ENCODE measurements around the gene OSBP.

OSBP gene, protein sequence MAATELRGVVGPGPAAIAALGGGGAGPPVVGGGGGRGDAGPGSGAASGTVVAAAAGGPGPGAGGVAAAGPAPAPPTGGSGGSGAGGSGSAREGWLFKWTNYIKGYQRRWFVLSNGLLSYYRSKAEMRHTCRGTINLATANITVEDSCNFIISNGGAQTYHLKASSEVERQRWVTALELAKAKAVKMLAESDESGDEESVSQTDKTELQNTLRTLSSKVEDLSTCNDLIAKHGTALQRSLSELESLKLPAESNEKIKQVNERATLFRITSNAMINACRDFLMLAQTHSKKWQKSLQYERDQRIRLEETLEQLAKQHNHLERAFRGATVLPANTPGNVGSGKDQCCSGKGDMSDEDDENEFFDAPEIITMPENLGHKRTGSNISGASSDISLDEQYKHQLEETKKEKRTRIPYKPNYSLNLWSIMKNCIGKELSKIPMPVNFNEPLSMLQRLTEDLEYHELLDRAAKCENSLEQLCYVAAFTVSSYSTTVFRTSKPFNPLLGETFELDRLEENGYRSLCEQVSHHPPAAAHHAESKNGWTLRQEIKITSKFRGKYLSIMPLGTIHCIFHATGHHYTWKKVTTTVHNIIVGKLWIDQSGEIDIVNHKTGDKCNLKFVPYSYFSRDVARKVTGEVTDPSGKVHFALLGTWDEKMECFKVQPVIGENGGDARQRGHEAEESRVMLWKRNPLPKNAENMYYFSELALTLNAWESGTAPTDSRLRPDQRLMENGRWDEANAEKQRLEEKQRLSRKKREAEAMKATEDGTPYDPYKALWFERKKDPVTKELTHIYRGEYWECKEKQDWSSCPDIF
- long read RNA-seq, full-length matches to known transcripts: 1 of 35 reads
- long read RNA-seq, partial matches to known transcripts: 31 of 35 reads
- long read RNA-seq, other reads (novel, unspliced or antisense): 3 of 35 reads

DNA sequence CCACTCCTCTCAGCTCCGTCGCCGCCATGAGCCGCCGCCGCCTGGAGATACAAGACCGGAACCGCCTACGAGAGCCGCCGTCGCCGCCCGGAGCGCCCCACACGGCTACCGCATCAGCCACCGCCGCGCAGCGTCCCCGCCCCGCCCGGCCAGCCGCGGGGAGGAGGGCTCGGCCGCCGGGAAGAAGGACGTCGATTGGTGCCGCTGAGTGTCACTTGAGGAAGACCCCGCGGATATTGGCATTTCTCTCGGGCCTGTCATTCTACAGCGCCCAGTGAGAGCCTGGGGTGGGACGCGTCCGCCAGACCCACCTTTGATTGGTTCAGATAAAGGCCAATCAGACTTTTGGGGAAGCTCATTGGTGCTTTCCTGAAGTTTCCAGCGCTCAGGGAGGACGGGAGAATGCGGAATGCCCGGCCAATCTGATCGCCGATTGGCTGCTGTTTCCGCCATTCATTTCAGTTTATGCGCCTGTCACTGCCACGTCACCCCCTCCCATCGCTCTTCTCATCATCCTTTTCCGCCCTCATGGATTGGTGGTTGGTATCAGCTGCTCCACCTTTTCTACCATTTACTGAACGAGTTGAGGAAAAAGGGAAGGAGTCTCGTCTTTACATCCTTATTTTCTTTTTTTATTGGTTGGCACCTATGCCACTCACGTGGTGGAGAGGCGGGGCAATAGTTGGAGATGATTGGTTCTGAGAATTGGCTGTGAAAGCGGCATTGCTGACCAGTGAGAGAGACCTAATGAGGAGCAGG, at the start of gene OSBP:
OSBP (minus strand) TSS at position 138 of the 759 bp plus-strand sequence; CDS start at position 28, 110 bp downstream.
- peak; percentile 99 to 100 for DNase-seq (ENCODE audit: low read depth in 1 of 2, low spot score in 1 of 2)
- Histone ChIP-seq H3K27ac (replicated peaks) (peak within 1 kb of the TSS; percentile 77), H3K27me3 (ENCODE audit: insufficient read depth, poor library complexity, severe bottlenecking) (no peaks in the 10 kb centered on the region), H3K4me3 (replicated peaks; ENCODE audit: insufficient read depth, low read length) (peak within 1 kb of the TSS; percentile 98)
- TF ChIP-seq POLR2AphosphoS5 (IDR thresholded peaks at IDR 0.05; ENCODE audit: low read depth): peak; percentile 64
- no peak; the same call in 1 of the 2 replicates for TF ChIP-seq SPI1 (IDR thresholded peaks at IDR 0.05; ENCODE audit: borderline replicate concordance, low read depth)
- TF ChIP-seq, protein P1, sequence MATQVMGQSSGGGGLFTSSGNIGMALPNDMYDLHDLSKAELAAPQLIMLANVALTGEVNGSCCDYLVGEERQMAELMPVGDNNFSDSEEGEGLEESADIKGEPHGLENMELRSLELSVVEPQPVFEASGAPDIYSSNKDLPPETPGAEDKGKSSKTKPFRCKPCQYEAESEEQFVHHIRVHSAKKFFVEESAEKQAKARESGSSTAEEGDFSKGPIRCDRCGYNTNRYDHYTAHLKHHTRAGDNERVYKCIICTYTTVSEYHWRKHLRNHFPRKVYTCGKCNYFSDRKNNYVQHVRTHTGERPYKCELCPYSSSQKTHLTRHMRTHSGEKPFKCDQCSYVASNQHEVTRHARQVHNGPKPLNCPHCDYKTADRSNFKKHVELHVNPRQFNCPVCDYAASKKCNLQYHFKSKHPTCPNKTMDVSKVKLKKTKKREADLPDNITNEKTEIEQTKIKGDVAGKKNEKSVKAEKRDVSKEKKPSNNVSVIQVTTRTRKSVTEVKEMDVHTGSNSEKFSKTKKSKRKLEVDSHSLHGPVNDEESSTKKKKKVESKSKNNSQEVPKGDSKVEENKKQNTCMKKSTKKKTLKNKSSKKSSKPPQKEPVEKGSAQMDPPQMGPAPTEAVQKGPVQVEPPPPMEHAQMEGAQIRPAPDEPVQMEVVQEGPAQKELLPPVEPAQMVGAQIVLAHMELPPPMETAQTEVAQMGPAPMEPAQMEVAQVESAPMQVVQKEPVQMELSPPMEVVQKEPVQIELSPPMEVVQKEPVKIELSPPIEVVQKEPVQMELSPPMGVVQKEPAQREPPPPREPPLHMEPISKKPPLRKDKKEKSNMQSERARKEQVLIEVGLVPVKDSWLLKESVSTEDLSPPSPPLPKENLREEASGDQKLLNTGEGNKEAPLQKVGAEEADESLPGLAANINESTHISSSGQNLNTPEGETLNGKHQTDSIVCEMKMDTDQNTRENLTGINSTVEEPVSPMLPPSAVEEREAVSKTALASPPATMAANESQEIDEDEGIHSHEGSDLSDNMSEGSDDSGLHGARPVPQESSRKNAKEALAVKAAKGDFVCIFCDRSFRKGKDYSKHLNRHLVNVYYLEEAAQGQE (IDR thresholded peaks at IDR 0.05; ENCODE audit: insufficient replicate concordance, low read depth): no peak
- TF ChIP-seq GABPA (IDR thresholded peaks at IDR 0.05; ENCODE audit: low read depth): peak; percentile 68
- TF ChIP-seq, protein P2, sequence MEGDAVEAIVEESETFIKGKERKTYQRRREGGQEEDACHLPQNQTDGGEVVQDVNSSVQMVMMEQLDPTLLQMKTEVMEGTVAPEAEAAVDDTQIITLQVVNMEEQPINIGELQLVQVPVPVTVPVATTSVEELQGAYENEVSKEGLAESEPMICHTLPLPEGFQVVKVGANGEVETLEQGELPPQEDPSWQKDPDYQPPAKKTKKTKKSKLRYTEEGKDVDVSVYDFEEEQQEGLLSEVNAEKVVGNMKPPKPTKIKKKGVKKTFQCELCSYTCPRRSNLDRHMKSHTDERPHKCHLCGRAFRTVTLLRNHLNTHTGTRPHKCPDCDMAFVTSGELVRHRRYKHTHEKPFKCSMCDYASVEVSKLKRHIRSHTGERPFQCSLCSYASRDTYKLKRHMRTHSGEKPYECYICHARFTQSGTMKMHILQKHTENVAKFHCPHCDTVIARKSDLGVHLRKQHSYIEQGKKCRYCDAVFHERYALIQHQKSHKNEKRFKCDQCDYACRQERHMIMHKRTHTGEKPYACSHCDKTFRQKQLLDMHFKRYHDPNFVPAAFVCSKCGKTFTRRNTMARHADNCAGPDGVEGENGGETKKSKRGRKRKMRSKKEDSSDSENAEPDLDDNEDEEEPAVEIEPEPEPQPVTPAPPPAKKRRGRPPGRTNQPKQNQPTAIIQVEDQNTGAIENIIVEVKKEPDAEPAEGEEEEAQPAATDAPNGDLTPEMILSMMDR (IDR thresholded peaks at IDR 0.05; ENCODE audit: insufficient read depth, low read length): no peak

DNA sequence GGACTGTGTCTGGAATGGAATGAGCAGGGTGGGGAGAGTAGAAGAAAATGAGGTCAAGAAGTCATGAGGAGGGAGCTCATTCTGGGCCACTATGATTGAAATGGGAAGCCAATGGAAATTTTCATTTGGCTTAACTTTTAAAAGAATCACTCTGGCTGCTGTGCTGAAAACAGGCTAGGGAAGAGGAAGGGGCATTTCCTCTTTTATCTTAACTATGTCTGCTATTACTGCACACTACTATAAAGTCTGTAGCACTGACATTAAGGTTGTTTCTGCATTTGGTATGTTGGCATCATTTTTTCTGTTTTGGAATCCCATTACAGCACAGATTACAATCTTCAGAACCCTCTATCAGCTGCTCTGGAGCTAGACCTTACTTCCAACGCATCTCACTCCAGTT, 45.0 kb upstream of the OSBP start:
- TF ChIP-seq GABPA (IDR thresholded peaks at IDR 0.05; ENCODE audit: low read depth): no peak
- TF ChIP-seq SPI1 (IDR thresholded peaks at IDR 0.05; ENCODE audit: borderline replicate concordance, low read depth): peak; percentile 97
- peak in 1 of 2 experiments; percentile 18 for DNase-seq (ENCODE audit: low read depth in 1 of 2, low spot score in 1 of 2)
- 0 out of 2 replicates have a peak overlapping the region, but pooled peaks have one; percentile 10 for H3K27ac ChIP-seq (replicated peaks)
- H3K4me3 ChIP-seq (replicated peaks; ENCODE audit: insufficient read depth, low read length): no peak overlapping the region
- H3K27me3 ChIP-seq (ENCODE audit: insufficient read depth, poor library complexity, severe bottlenecking): no peaks in the 10 kb centered on the region

DNA sequence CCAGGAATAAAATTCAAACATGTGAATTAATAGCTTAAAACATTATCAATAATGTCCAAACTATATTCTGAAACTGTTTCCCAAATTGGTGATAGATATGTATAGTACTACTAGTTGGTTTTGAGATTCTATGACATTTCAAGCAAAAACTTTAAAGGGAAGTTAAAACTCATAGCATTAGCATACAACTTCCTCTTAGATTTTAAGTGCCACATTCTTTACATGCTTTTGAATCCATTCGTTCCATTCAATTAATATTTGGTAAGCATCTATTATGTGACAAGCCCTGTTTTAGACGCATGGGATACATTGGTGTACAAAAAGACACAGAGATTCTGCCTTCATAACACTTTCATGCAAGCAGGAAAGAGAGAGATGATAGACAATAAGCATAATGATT, 44.4 kb upstream of the OSBP start:
- Histone ChIP-seq H3K4me3 (replicated peaks; ENCODE audit: insufficient read depth, low read length) (no peak overlapping the region), H3K27me3 (ENCODE audit: insufficient read depth, poor library complexity, severe bottlenecking) (no peaks in the 10 kb centered on the region), H3K27ac (replicated peaks) (no peak overlapping the region)
- DNase-seq (ENCODE audit: low read depth in 1 of 2, low spot score in 1 of 2): no peak
- TF ChIP-seq GABPA (IDR thresholded peaks at IDR 0.05; ENCODE audit: low read depth): no peak
- TF ChIP-seq SPI1 (IDR thresholded peaks at IDR 0.05; ENCODE audit: borderline replicate concordance, low read depth): no peak
- TF ChIP-seq, protein P2 (IDR thresholded peaks at IDR 0.05; ENCODE audit: insufficient read depth, low read length): no peak
- TF ChIP-seq, protein P1 (IDR thresholded peaks at IDR 0.05; ENCODE audit: insufficient replicate concordance, low read depth): no peak
- TF ChIP-seq POLR2AphosphoS5 (IDR thresholded peaks at IDR 0.05; ENCODE audit: low read depth): no peak
